Measurements from ENCODE around the gene THSD1. TPM values are rescaled to one million over a fixed set of nuclear protein-coding genes. Genes with fewer than 3 reads are reported as not detected.

The THSD1 gene
- total and polyA plus RNA-seq, 12 donors: 3.8 to 9.3 (median 6.7) TPM

DNA sequence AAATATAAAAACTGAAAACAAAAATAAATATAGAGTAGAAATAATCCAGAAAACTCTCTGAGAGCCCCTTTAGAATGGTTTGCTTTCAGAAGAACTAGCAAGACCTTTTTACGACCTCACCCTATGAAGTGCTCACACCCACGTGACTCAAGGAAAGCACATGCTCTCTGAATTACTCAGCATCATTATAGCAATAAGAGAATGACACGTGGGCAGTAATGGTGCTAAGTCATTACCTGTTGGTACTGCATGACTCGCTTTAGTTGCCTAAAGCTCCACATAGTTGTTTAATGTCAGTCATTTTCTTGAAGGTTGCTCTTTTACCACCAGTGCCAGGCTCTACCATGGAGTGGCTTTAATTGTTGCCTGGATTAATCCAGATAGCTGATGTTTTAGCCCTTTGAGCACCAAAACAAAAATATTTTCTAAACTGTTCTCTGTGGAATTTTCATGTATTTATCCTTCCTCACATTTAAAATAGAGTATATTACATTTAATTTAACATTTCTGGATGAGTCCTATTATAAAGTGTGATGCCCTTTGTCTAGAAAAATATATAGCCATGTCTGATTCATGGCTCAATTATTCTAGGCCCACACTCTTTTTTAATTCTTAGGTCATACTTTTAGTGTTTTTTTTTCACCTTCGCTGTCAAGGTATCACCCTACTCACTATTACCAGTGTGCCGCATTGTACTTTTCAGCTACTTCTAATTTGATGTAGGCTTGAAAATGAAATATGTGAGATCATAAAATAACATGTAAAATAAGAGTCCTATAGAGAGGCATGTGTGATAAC lies 56.8 kb downstream of the THSD1 start:
- TF ChIP-seq, protein P1, sequence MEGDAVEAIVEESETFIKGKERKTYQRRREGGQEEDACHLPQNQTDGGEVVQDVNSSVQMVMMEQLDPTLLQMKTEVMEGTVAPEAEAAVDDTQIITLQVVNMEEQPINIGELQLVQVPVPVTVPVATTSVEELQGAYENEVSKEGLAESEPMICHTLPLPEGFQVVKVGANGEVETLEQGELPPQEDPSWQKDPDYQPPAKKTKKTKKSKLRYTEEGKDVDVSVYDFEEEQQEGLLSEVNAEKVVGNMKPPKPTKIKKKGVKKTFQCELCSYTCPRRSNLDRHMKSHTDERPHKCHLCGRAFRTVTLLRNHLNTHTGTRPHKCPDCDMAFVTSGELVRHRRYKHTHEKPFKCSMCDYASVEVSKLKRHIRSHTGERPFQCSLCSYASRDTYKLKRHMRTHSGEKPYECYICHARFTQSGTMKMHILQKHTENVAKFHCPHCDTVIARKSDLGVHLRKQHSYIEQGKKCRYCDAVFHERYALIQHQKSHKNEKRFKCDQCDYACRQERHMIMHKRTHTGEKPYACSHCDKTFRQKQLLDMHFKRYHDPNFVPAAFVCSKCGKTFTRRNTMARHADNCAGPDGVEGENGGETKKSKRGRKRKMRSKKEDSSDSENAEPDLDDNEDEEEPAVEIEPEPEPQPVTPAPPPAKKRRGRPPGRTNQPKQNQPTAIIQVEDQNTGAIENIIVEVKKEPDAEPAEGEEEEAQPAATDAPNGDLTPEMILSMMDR (IDR thresholded peaks at IDR 0.05): no peak
- no peaks in the 10 kb centered on the region for H3K27me3 ChIP-seq
- H3K9me3 ChIP-seq: no peaks in the 10 kb centered on the region
- H3K4me1 ChIP-seq: peaks cover 0 to 8% (median 0%) of the 10 kb centered on the region in 9 donors
- intact Hi-C loops (cut with DNase I): loop anchor here in 4 of 10 donors (5.0 to 10.0 kb wide), 3 partner anchors 98 to 106 kb away; partner anchors contain the start of genes VPS36 (in 3 of the 4) and CKAP2 (in 2 of the 4)
- WGBS, 2 donors: 84 to 88% methylated on average over 6 of the region's 6 CpGs
- H3K4me3 ChIP-seq: no peak overlapping the region
- peak in 1 of 8 donors; percentile 47 for ATAC-seq
- DNase-seq: no peak
- H3K27ac ChIP-seq: no peak overlapping the region
- no peaks in the 10 kb centered on the region for H3K36me3 ChIP-seq

DNA sequence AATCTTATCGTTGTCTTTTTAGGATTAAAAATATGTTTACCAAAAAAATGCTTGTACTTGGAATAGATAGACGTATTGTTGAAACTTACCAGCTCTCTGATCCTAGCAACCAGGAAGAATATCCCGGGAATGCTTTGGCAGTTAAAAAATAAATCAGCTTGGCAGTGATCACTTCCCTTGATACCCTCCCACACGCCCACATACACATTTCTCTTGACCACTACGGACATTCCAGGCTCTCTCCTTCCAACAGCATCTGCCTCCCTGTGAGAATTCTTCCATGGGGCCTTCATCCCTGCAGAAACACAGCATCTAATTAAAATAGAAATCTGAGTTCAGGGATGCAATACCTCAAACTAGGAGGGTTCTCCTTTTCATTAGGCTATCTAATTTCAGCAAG lies 57.9 kb downstream of the THSD1 start:
- Histone ChIP-seq H3K27me3 (no peaks in the 10 kb centered on the region), H3K4me3 (no peak overlapping the region), H3K36me3 (no peaks in the 10 kb centered on the region), H3K4me1 (peaks cover 0 to 8% (median 0%) of the 10 kb centered on the region in 9 donors), H3K9me3 (no peaks in the 10 kb centered on the region), H3K27ac (peak overlapping the region in 1 of 10 donors; percentile 28)
- 33 to 42% methylated on average over 5 of the region's 5 CpGs for WGBS, 2 donors
- TF ChIP-seq, protein P1 (IDR thresholded peaks at IDR 0.05): no peak
- peak in 1 of 2 donors; percentile 16 for DNase-seq
- peak in 4 of 8 donors; percentile 32 to 80 (median 60) for ATAC-seq
- intact Hi-C loops (cut with DNase I): loop anchor here in 4 of 10 donors (5.0 to 10.0 kb wide), 3 partner anchors 99 to 107 kb away; partner anchors contain the start of genes VPS36 (in 3 of the 4) and CKAP2 (in 2 of the 4)

GRCh38 chr13:52345631-52346251 lies 60.2 kb downstream of the THSD1 start:
- H3K27ac ChIP-seq: peak overlapping the region in 2 of 10 donors; percentile 5 to 47
- WGBS, 2 donors: 81 to 85% methylated on average over 5 of the region's 5 CpGs
- no peaks in the 10 kb centered on the region for H3K36me3 ChIP-seq
- no peaks in the 10 kb centered on the region for H3K27me3 ChIP-seq
- no peaks in the 10 kb centered on the region for H3K9me3 ChIP-seq
- no peak overlapping the region for H3K4me3 ChIP-seq
- no peak for DNase-seq
- peaks cover 0 to 8% (median 0%) of the 10 kb centered on the region in 9 donors for H3K4me1 ChIP-seq
- no peak for ATAC-seq
- intact Hi-C loops (cut with DNase I): loop anchor here in 4 of 10 donors (5.0 to 10.0 kb wide), 3 partner anchors 102 to 109 kb away; partner anchors contain the start of genes VPS36 (in 3 of the 4) and CKAP2 (in 2 of the 4)
- TF ChIP-seq, protein P1 (IDR thresholded peaks at IDR 0.05): no peak

- intact Hi-C loops (cut with DNase I): loop anchor here in 4 of 10 donors (5.0 to 10.0 kb wide), 3 partner anchors 102 to 110 kb away; partner anchors contain the start of genes VPS36 (in 3 of the 4) and CKAP2 (in 2 of the 4)
- H3K4me3 ChIP-seq: no peak overlapping the region
- H3K27ac ChIP-seq: peak overlapping the region in 5 of 10 donors; percentile 30 to 47 (median 36)
- TF ChIP-seq, protein P1 (IDR thresholded peaks at IDR 0.05): no peak
- peaks cover 0 to 8% (median 0%) of the 10 kb centered on the region in 9 donors for H3K4me1 ChIP-seq
- no peaks in the 10 kb centered on the region for H3K9me3 ChIP-seq
- H3K36me3 ChIP-seq: no peaks in the 10 kb centered on the region
- DNase-seq (no peak), ATAC-seq (peak in 6 of 8 donors; percentile 30 to 55 (median 45))
- H3K27me3 ChIP-seq: no peaks in the 10 kb centered on the region
- 68 to 78% methylated on average over 3 of the region's 3 CpGs for WGBS, 2 donors
Measured at GRCh38 chr13:52345048-52345447, 60.9 kb downstream of the THSD1 start.
